Endothelial cell of umbilical vein (primary cell): ENCODE data around the gene TNPO2. TPM values are rescaled to one million over a fixed set of nuclear protein-coding genes. Genes with fewer than 3 reads are reported as not detected.

Source experiments
- BruUV-seq: library from RNA; stranded (reverse); fragments of 400-500 nt; replicated peaks from 2 replicates; lab custom pipeline; 2021; lab: Mats Ljungman, UMichigan
- CTCF ChIA-PET: fragments of 300-600, 350-600 bp; sonication (Branson Sonifier 250); formaldehyde crosslinking; loops from one replicate; lab custom pipeline; 2021; ENCODE audit warnings: antibody characterized with exemption, inconsistent platforms; lab: Charles Lee
- POLR2A ChIA-PET: fragments of 300-600, 350-600 bp; sonication (Branson Sonifier 250); formaldehyde crosslinking; loops from one replicate; lab custom pipeline; 2021; ENCODE audit warnings: antibody characterized with exemption, inconsistent platforms; lab: Charles Lee
- DNase-seq: peaks from one replicate; pipeline ENCODE4 v3.0.0-alpha.2; 2011; ENCODE audit warnings: low read depth, low spot score
- FAIRE-seq: peaks from 2 replicates; lab custom pipeline; 2011; peaks lifted over from hg19 to GRCh38; lab: Jason Lieb, UNC
- H2AFZ ChIP-seq: 2 replicates; pipeline ENCODE4 v1.6.0; 2012; ENCODE audit warnings: low read depth, low read length, control low read depth, inconsistent platforms
- H3K27ac ChIP-seq: 2 replicates; pipeline ENCODE4 v1.5.1; 2011; ENCODE audit warnings: low read depth, mild to moderate bottlenecking, control low read depth, low read length, moderate library complexity; ENCODE audit not compliant: insufficient read depth
- H3K27me3 ChIP-seq, 2 experiments: 2 replicates each; pipeline versions ENCODE4 v1.6.0 to v1.6.1; 2011; ENCODE audit warnings: low read length in 2 of 2, mixed read lengths in 1 of 2; ENCODE audit not compliant: control insufficient read depth in 2 of 2, insufficient read depth in 2 of 2
- H3K36me3 ChIP-seq, 2 experiments: 2 replicates in 1 of 2; 3 replicates in 1 of 2; pipeline ENCODE4 v1.5.1; 2011; ENCODE audit warnings: low read length in 2 of 2, mild to moderate bottlenecking in 1 of 2, moderate library complexity in 1 of 2; ENCODE audit not compliant: control insufficient read depth in 2 of 2, insufficient read depth in 2 of 2; ENCODE audit errors: extremely low read depth in 1 of 2
- H3K4me1 ChIP-seq: 3 replicates; pipeline ENCODE4 v1.5.1; 2011; ENCODE audit warnings: mild to moderate bottlenecking, low read length; ENCODE audit not compliant: control insufficient read depth, insufficient read depth; ENCODE audit errors: extremely low read depth
- H3K4me2 ChIP-seq: 2 replicates; pipeline ENCODE4 v1.6.1; 2011; ENCODE audit warnings: low read length, control low read depth, mixed read lengths; ENCODE audit not compliant: insufficient read depth
- H3K4me3 ChIP-seq, 3 experiments: fragments of 200-600 bp in 1 of 3; sonication (generic), shearing (Covaris generic) in 1 of 3; replicated peaks in 1 of 3; 2 replicates each; pipeline ENCODE4 v1.5.1; 2011 to 2016; ENCODE audit warnings: control low read depth in 3 of 3, low read length in 3 of 3, mild to moderate bottlenecking in 2 of 3, inconsistent platforms in 1 of 3, low read depth in 1 of 3, moderate library complexity in 1 of 3; ENCODE audit not compliant: insufficient read depth in 1 of 3
- H3K79me2 ChIP-seq: 2 replicates; pipeline ENCODE4 v1.6.0; 2012; ENCODE audit warnings: low read length, inconsistent platforms; ENCODE audit not compliant: control insufficient read depth, insufficient read depth
- H3K9ac ChIP-seq: replicated peaks from 2 replicates; pipeline ENCODE3; 2011; ENCODE audit warnings: low read length, control low read depth; ENCODE audit not compliant: insufficient read depth; ENCODE audit errors: extremely low read depth
- H3K9me1 ChIP-seq: replicated peaks from 3 replicates; pipeline ENCODE4 v1.6.0; 2011; ENCODE audit warnings: mild to moderate bottlenecking, low read length; ENCODE audit not compliant: control insufficient read depth, insufficient read depth; ENCODE audit errors: extremely low read depth
- H3K9me3 ChIP-seq: replicated peaks from 2 replicates; pipeline ENCODE4 v1.5.1; 2012; ENCODE audit warnings: low read length, inconsistent platforms; ENCODE audit not compliant: control insufficient read depth, insufficient read depth
- H4K20me1 ChIP-seq: replicated peaks from 2 replicates; pipeline ENCODE3; 2011; ENCODE audit warnings: mild to moderate bottlenecking, low read length; ENCODE audit not compliant: control insufficient read depth, insufficient read depth; ENCODE audit errors: extremely low read depth
- EZH2 ChIP-seq: IDR thresholded peaks from 2 replicates; pipeline ENCODE4 v1.6.1; 2012; ENCODE audit warnings: borderline replicate concordance, low read depth, mild to moderate bottlenecking, moderate library complexity, low read length, inconsistent platforms; ENCODE audit not compliant: severe bottlenecking
- FOS ChIP-seq: IDR thresholded peaks from 2 replicates; pipeline ENCODE4 v1.6.1; 2011; ENCODE audit warnings: mild to moderate bottlenecking, low read length, moderate library complexity, borderline replicate concordance; ENCODE audit not compliant: insufficient read depth
- GATA2 ChIP-seq: IDR thresholded peaks from 2 replicates; pipeline ENCODE4 v1.7.0; 2011; ENCODE audit warnings: low read depth, mild to moderate bottlenecking, moderate library complexity, mixed read lengths, low read length; ENCODE audit not compliant: insufficient read length, insufficient read depth
- JUN ChIP-seq: IDR thresholded peaks from 2 replicates; pipeline ENCODE4 v1.6.1; 2011; ENCODE audit warnings: borderline replicate concordance, low read depth; ENCODE audit not compliant: insufficient read length, insufficient read depth
- MYC ChIP-seq: IDR thresholded peaks from one replicate; pipeline ENCODE4 v1.6.1; 2011; ENCODE audit warnings: mild to moderate bottlenecking, low read depth, low read length
- POLR2A ChIP-seq: IDR thresholded peaks from 2 replicates; pipeline ENCODE4 v1.6.1; 2012; ENCODE audit warnings: low read depth, mild to moderate bottlenecking, control low read depth, low read length
- POLR2AphosphoS5 ChIP-seq: IDR thresholded peaks from 2 replicates; pipeline ENCODE4 v1.6.1; 2012; ENCODE audit warnings: low read depth, mild to moderate bottlenecking, control low read depth, low read length, moderate library complexity; ENCODE audit not compliant: insufficient read depth
- dilution Hi-C: fragments of 300-500 bp; cut with MboI; formaldehyde crosslinking; loops from one replicate; pipeline ENCODE4 v1.15.0; 2019; ENCODE audit warnings: low sequenced_read_pairs; ENCODE audit not compliant: extremely low pct_ligation_motif_present
- intact Hi-C: fragments of 100-400 bp; cut with micrococcal nuclease; formaldehyde crosslinking; loops from one replicate; pipeline ENCODE4 v1.10.0; 2022
- polyA plus RNA-seq, 4 experiments: library from polyadenylated mRNA; depleted of rRNA in 3 of 4; stranded (reverse) in 3 of 4; unstranded in 1 of 4; fragments of >200 nt; gene quantifications; 2 replicates each; pipeline versions ENCODE4 v1.2.1 to v1.2.3, GENCODE V29; 2011 to 2012; ENCODE audit warnings: missing spikeins in 1 of 4
- total RNA-seq: library from RNA; stranded (reverse); gene quantifications from 2 replicates; pipeline ENCODE4 v1.2.3, GENCODE V29; 2021
- TF ChIP-seq, protein P1 (sequence below): IDR thresholded peaks from 2 replicates; pipeline ENCODE4 v1.6.1; 2011; ENCODE audit not compliant: insufficient read depth, insufficient read length
- TF ChIP-seq, protein P2 (sequence below), 2 donors: IDR thresholded peaks; 1 replicate in 1 of 2; 2 replicates in 1 of 2; pipeline ENCODE4 v1.5.1; 2011; ENCODE audit warnings: low read length in 2 of 2, mild to moderate bottlenecking in 2 of 2, moderate library complexity in 2 of 2, control low read depth in 1 of 2, inconsistent platforms in 1 of 2, low read depth in 1 of 2; ENCODE audit not compliant: insufficient read depth in 1 of 2; ENCODE audit errors: extremely low read depth in 1 of 2

Gene TNPO2
- total and polyA plus RNA-seq, 2 donors (not counting 3 experiments of a cell fraction or from before 2014, with no cell fraction given): 94.5 to 98.8 TPM

DNA sequence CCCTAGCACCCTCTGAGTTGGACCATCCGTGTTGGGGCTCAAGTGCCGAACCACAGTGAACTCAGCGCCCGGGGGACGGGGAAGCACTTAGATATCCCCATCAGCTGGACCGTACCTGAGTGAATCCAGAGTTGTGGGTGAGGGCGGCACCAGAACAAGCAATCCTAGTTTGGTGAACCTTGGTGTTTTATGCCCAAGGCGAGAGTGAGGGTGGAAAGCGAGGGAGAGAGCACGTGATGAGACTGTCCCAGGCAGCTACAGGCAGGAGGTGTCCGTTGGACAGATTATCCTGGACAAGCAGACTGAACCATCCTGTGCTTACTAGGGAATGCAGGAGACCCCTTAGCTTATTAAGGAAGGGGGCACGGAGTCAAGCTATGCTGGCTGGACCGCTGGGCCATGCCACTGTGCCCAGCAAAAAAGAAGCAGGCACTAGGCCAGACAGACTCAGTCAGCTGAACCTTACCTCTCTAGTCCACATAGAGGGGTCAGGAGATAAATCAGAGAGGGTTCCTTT lies 14.2 kb upstream of the TNPO2 start:
- no TSS peak for BruUV-seq
- dilution Hi-C loops (no loop called here), intact Hi-C loops (loop anchor here (1.0 to 10.0 kb wide), 4 partner anchors 42 to 123 kb away; partner anchors contain the start of genes DHPS, FBXW9, RNASEH2A and ZNF490)
- Histone ChIP-seq H3K27me3 (no peaks in the 10 kb centered on the region), H3K9me1 (no peaks in the 10 kb centered on the region), H3K9me3 (no peaks in the 10 kb centered on the region), H3K36me3 (peaks cover 0 to 9% of the 10 kb centered on the region in 2 experiments), H3K4me2 (peak overlapping the region; percentile 79), H3K4me1 (peaks cover 18% of the 10 kb centered on the region), H3K9ac (peak overlapping the region; percentile 83), H3K79me2 (peaks cover 31% of the 10 kb centered on the region), H4K20me1 (no peaks in the 10 kb centered on the region), H3K4me3 (peak overlapping the region; percentile 64 to 99 (median 69)), H2AFZ (peak overlapping the region; percentile 74), H3K27ac (peak overlapping the region; percentile 87)
- FAIRE-seq (no peak), DNase-seq (no peak)
- ChIA-PET CTCF (interaction anchor here (0.8 to 2.4 kb wide), 4 partner anchors 20 to 86 kb away, joined by 3 to 11 read pairs (median 8); no protein-coding TSS in a partner anchor), POLR2A (interaction anchor here (0.6 kb wide), 1 partner anchor 11 kb away, joined by 4 read pairs; no protein-coding TSS in a partner anchor)
- TF ChIP-seq, protein P1, sequence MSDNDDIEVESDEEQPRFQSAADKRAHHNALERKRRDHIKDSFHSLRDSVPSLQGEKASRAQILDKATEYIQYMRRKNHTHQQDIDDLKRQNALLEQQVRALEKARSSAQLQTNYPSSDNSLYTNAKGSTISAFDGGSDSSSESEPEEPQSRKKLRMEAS: no peak
- TF ChIP-seq POLR2A (no peak), POLR2AphosphoS5 (no peak), JUN (no peak), FOS (no peak), EZH2 (no peak), GATA2 (no peak), MYC (no peak)
- TF ChIP-seq, protein P2, sequence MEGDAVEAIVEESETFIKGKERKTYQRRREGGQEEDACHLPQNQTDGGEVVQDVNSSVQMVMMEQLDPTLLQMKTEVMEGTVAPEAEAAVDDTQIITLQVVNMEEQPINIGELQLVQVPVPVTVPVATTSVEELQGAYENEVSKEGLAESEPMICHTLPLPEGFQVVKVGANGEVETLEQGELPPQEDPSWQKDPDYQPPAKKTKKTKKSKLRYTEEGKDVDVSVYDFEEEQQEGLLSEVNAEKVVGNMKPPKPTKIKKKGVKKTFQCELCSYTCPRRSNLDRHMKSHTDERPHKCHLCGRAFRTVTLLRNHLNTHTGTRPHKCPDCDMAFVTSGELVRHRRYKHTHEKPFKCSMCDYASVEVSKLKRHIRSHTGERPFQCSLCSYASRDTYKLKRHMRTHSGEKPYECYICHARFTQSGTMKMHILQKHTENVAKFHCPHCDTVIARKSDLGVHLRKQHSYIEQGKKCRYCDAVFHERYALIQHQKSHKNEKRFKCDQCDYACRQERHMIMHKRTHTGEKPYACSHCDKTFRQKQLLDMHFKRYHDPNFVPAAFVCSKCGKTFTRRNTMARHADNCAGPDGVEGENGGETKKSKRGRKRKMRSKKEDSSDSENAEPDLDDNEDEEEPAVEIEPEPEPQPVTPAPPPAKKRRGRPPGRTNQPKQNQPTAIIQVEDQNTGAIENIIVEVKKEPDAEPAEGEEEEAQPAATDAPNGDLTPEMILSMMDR (IDR thresholded peaks at IDR 0.05; ENCODE audit: extremely low read depth in 1 of 2, insufficient read depth in 1 of 2, low read depth in 1 of 2, low read length in 2 of 2): no peak
